Panc1 (cell line): ENCODE data around the gene MC5R. TPM values are rescaled to one million over a fixed set of nuclear protein-coding genes. Genes with fewer than 3 reads are reported as not detected.

Experiments used
- ATAC-seq: fragments of 200-7000 bp; cut with Tn5 transposase; 2 replicates; pipeline ENCODE4 v1.9.1; 2020; ENCODE audit warnings: mild to moderate bottlenecking, moderate library complexity
- BruUV-seq: library from RNA; stranded (reverse); fragments of 400-500 nt; replicated peaks from 2 replicates; lab custom pipeline; 2021; lab: Mats Ljungman, UMichigan
- CTCF ChIA-PET: fragments of 300-600 bp; sonication (Branson Sonifier 250); formaldehyde crosslinking; loops from one replicate; lab custom pipeline; 2022; ENCODE audit warnings: antibody characterized with exemption; lab: Charles Lee
- POLR2A ChIA-PET: fragments of 300-600 bp; sonication (Branson Sonifier 250); formaldehyde crosslinking; loops from one replicate; lab custom pipeline; 2022; ENCODE audit warnings: antibody characterized with exemption; lab: Charles Lee
- DNase-seq: peaks from one replicate; pipeline ENCODE4 v3.0.0-alpha.2; 2010; ENCODE audit warnings: low read depth, low spot score
- H3K27ac ChIP-seq: 2 replicates; pipeline ENCODE4 v1.5.1; 2011; ENCODE audit warnings: mild to moderate bottlenecking, low read length, inconsistent platforms
- H3K27me3 ChIP-seq: fragments of 200-500 bp; sonication (Bioruptor generic); 2 replicates; pipeline ENCODE4 v1.6.0; 2014; ENCODE audit warnings: low read length, inconsistent platforms; ENCODE audit not compliant: control insufficient read depth, insufficient read depth
- H3K36me3 ChIP-seq: fragments of 200-500 bp; sonication (Bioruptor generic); 2 replicates; pipeline ENCODE4 v1.5.1; 2014; ENCODE audit warnings: inconsistent platforms, mild to moderate bottlenecking, low read length, moderate library complexity; ENCODE audit not compliant: control insufficient read depth, insufficient read depth
- H3K4me1 ChIP-seq: 2 replicates; pipeline ENCODE4 v1.5.1; 2011; ENCODE audit warnings: inconsistent platforms, mild to moderate bottlenecking, low read length, moderate library complexity; ENCODE audit not compliant: control insufficient read depth, insufficient read depth
- H3K4me3 ChIP-seq, 2 experiments: 2 replicates each; pipeline ENCODE4 v1.5.1; 2011 to 2012; ENCODE audit warnings: low read depth in 2 of 2, low read length in 2 of 2, mild to moderate bottlenecking in 2 of 2, inconsistent platforms in 1 of 2, moderate library complexity in 1 of 2
- H3K9me3 ChIP-seq: fragments of 200-500 bp; sonication (Bioruptor generic); 2 replicates; pipeline ENCODE4 v1.5.1; 2014; ENCODE audit warnings: low read depth, mild to moderate bottlenecking, inconsistent platforms, low read length, moderate library complexity; ENCODE audit not compliant: control insufficient read depth, insufficient read depth
- POLR2AphosphoS5 ChIP-seq: IDR thresholded peaks from 2 replicates; pipeline ENCODE4 v1.6.1; 2012; ENCODE audit warnings: mild to moderate bottlenecking, low read depth, low read length, moderate library complexity
- SIN3A ChIP-seq: IDR thresholded peaks from 2 replicates; pipeline ENCODE4 v1.6.1; 2012; ENCODE audit warnings: low read depth, mild to moderate bottlenecking, low read length, moderate library complexity, borderline replicate concordance; ENCODE audit not compliant: insufficient read depth
- TCF7L2 ChIP-seq: IDR thresholded peaks from 2 replicates; pipeline ENCODE4 v1.6.1; 2011; ENCODE audit warnings: mild to moderate bottlenecking, low read depth, low read length, inconsistent platforms
- in situ Hi-C: cut with HindIII; loops from 2 replicates; pipeline ENCODE4 v1.10.0; 2016; ENCODE audit warnings: low sequenced_read_pairs, low pct_unique_long_range_greater_than_20kb
- intact Hi-C: fragments of 100-400 bp; cut with micrococcal nuclease; formaldehyde crosslinking; loops from one replicate; pipeline ENCODE4 v1.10.0; 2022; ENCODE audit not compliant: unreplicated experiment
- total RNA-seq: library from RNA; stranded (reverse); gene quantifications from one replicate; pipeline ENCODE4 v1.2.1, GENCODE V29; 2021; ENCODE audit not compliant: unreplicated experiment
- TF ChIP-seq, protein P1 (sequence below): fragments of 450-650 bp; IDR thresholded peaks from 2 replicates; pipeline ENCODE4 v1.5.1; 2017; ENCODE audit warnings: mild to moderate bottlenecking
- TF ChIP-seq, protein P2 (sequence below), 2 experiments: IDR thresholded peaks; 2 replicates each; pipeline ENCODE4 v1.6.1; 2011 to 2012; ENCODE audit warnings: low read depth in 2 of 2, control low read depth in 1 of 2, low read length in 1 of 2, mild to moderate bottlenecking in 1 of 2, moderate library complexity in 1 of 2; ENCODE audit not compliant: insufficient read depth in 1 of 2

The MC5R gene
- total RNA-seq, 1 experiment from 2014 or later: not detected

DNA sequence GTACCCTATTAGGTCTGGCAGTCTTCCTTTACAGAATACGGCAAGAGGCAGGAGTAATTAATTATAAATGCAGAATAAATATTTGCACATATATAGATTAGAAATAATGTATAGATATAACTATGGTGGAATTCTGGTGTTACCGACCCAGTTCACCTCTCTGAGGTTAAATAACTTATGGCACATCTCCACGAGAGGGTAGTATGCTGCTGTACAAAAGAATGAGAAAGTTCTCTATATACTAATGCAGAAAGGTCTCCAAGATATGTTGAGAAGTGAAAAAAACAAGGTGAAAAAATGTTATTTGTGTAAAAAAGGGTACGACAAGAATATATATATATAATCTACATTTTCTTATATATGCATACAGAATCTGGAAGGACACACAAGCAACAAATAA is 50.6 kb downstream of the MC5R start:
- intact Hi-C loops: no loop called here
- H3K36me3 ChIP-seq: no peaks in the 10 kb centered on the region
- no TSS peak for BruUV-seq
- ATAC-seq (no peak), DNase-seq (no peak)
- H3K9me3 ChIP-seq: no peaks in the 10 kb centered on the region
- ChIA-PET CTCF (no interaction called here), POLR2A (no interaction called here)
- no peak overlapping the region for H3K4me3 ChIP-seq
- peaks cover 6% of the 10 kb centered on the region for H3K27me3 ChIP-seq
- no peaks in the 10 kb centered on the region for H3K4me1 ChIP-seq
- no peak overlapping the region for H3K27ac ChIP-seq
- no peak for TF ChIP-seq POLR2AphosphoS5
- TF ChIP-seq, protein P1, sequence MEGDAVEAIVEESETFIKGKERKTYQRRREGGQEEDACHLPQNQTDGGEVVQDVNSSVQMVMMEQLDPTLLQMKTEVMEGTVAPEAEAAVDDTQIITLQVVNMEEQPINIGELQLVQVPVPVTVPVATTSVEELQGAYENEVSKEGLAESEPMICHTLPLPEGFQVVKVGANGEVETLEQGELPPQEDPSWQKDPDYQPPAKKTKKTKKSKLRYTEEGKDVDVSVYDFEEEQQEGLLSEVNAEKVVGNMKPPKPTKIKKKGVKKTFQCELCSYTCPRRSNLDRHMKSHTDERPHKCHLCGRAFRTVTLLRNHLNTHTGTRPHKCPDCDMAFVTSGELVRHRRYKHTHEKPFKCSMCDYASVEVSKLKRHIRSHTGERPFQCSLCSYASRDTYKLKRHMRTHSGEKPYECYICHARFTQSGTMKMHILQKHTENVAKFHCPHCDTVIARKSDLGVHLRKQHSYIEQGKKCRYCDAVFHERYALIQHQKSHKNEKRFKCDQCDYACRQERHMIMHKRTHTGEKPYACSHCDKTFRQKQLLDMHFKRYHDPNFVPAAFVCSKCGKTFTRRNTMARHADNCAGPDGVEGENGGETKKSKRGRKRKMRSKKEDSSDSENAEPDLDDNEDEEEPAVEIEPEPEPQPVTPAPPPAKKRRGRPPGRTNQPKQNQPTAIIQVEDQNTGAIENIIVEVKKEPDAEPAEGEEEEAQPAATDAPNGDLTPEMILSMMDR: no peak
- TF ChIP-seq TCF7L2: no peak
- no peak for TF ChIP-seq SIN3A
- TF ChIP-seq, protein P2, sequence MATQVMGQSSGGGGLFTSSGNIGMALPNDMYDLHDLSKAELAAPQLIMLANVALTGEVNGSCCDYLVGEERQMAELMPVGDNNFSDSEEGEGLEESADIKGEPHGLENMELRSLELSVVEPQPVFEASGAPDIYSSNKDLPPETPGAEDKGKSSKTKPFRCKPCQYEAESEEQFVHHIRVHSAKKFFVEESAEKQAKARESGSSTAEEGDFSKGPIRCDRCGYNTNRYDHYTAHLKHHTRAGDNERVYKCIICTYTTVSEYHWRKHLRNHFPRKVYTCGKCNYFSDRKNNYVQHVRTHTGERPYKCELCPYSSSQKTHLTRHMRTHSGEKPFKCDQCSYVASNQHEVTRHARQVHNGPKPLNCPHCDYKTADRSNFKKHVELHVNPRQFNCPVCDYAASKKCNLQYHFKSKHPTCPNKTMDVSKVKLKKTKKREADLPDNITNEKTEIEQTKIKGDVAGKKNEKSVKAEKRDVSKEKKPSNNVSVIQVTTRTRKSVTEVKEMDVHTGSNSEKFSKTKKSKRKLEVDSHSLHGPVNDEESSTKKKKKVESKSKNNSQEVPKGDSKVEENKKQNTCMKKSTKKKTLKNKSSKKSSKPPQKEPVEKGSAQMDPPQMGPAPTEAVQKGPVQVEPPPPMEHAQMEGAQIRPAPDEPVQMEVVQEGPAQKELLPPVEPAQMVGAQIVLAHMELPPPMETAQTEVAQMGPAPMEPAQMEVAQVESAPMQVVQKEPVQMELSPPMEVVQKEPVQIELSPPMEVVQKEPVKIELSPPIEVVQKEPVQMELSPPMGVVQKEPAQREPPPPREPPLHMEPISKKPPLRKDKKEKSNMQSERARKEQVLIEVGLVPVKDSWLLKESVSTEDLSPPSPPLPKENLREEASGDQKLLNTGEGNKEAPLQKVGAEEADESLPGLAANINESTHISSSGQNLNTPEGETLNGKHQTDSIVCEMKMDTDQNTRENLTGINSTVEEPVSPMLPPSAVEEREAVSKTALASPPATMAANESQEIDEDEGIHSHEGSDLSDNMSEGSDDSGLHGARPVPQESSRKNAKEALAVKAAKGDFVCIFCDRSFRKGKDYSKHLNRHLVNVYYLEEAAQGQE (IDR thresholded peaks at IDR 0.05; ENCODE audit: insufficient read depth in 1 of 2, low read depth in 2 of 2, low read length in 1 of 2): no peak
- in situ Hi-C loops: no loop called here

Other genes with a start within 250 kb of the MC5R start
- gene FAM210A, start 97.6 kb upstream of the MC5R start, total RNA-seq: 21.0 TPM
- gene RNMT, start 97.5 kb upstream of the MC5R start, total RNA-seq: 26.9 TPM
- gene MC2R, start 91.4 kb downstream of the MC5R start, total RNA-seq: 0.05 TPM